Natural killer cell treated with Interleukin-12 subunit alpha and Interleukin-12 subunit beta and Interleukin-15 and Interleukin-18, amount 100 ng/mL, for 72 hours (primary cell): ENCODE results near the gene AKR1C8. TPM values are rescaled to one million over a fixed set of nuclear protein-coding genes. Genes with fewer than 3 reads are reported as not detected.
"Not testable (repeated sequence)": the region's sequence is repeated elsewhere in the genome, so short reads cannot be mapped to it uniquely, and the experiment has no call there.

Experiments
- ATAC-seq, 2 donors: fragments of 150-1000 bp; cut with Tn5 transposase in 1 of 2; sonication (Bioruptor Pico), chemical (Tn5 transposase) in 1 of 2; 2 replicates each; pipeline ENCODE4 v1.10.0; 2021
- DNase-seq: peaks from one replicate; pipeline ENCODE4 v3.0.0; 2022; ENCODE audit warnings: low spot score
- H3K27ac Mint-ChIP-seq, 2 donors: 1 replicate in 1 of 2; 2 replicates in 1 of 2; pipeline ENCODE4 v1.8.0; 2022; ENCODE audit warnings: mixed read lengths in 2 of 2, mild to moderate bottlenecking in 1 of 2, moderate library complexity in 1 of 2
- H3K27me3 Mint-ChIP-seq, 2 donors: 1 replicate in 1 of 2; 2 replicates in 1 of 2; pipeline ENCODE4 v1.8.0; 2022; ENCODE audit warnings: mixed read lengths in 2 of 2
- H3K36me3 Mint-ChIP-seq: one replicate; pipeline ENCODE4 v1.8.0; 2022; ENCODE audit warnings: mixed read lengths
- H3K4me1 Mint-ChIP-seq, 2 donors: 1 replicate in 1 of 2; 2 replicates in 1 of 2; pipeline ENCODE4 v1.8.0; 2022; ENCODE audit warnings: low read depth in 2 of 2, mixed read lengths in 2 of 2, mild to moderate bottlenecking in 1 of 2
- H3K4me3 Mint-ChIP-seq: one replicate; pipeline ENCODE4 v1.8.0; 2022; ENCODE audit warnings: mixed read lengths
- H3K9me3 Mint-ChIP-seq: 2 replicates; pipeline ENCODE4 v1.8.0; 2022; ENCODE audit warnings: mixed read lengths
- total RNA-seq, 2 donors: library from RNA; stranded (reverse); gene quantifications; one replicate each; pipeline ENCODE4 v1.2.3, GENCODE V29; 2022

The AKR1C8 gene
- total RNA-seq, 2 donors from 2014 or later = 0.38 to 1.3 TPM

- H3K4me1 Mint-ChIP-seq = no peaks in the 10 kb centered on the region
- ATAC-seq = no peak
- H3K36me3 Mint-ChIP-seq = no peaks in the 10 kb centered on the region
- H3K9me3 Mint-ChIP-seq = no peaks in the 10 kb centered on the region
- no peak for DNase-seq
- H3K27me3 Mint-ChIP-seq = no peaks in the 10 kb centered on the region
- no peak within 1 kb of the TSS for H3K27ac Mint-ChIP-seq
- H3K4me3 Mint-ChIP-seq = no peak within 1 kb of the TSS
Measured at GRCh38 chr10:5196702-5197113, 11.8 kb upstream of the AKR1C8 start, which contains the start of gene AKR1C4. Gene AKR1C4 (plus strand): TSS chr10:5196837. CDS start chr10:5196868, 31 bp downstream.

GRCh38 chr10:5195727-5196374 lies 10.9 kb upstream of the AKR1C8 start:
- DNase-seq = no peak
- H3K9me3 Mint-ChIP-seq = no peaks in the 10 kb centered on the region
- H3K36me3 Mint-ChIP-seq = no peaks in the 10 kb centered on the region
- no peak overlapping the region for H3K4me3 Mint-ChIP-seq
- H3K27ac Mint-ChIP-seq = no peak overlapping the region
- H3K4me1 Mint-ChIP-seq = no peaks in the 10 kb centered on the region
- H3K27me3 Mint-ChIP-seq = no peaks in the 10 kb centered on the region
- ATAC-seq = no peak

- ATAC-seq = no peak
- H3K9me3 Mint-ChIP-seq = no peaks in the 10 kb centered on the region
- no peaks in the 10 kb centered on the region for H3K27me3 Mint-ChIP-seq
- no peak overlapping the region for H3K4me3 Mint-ChIP-seq
- H3K27ac Mint-ChIP-seq = no peak overlapping the region
- DNase-seq = no peak
- H3K4me1 Mint-ChIP-seq = no peaks in the 10 kb centered on the region
- no peaks in the 10 kb centered on the region for H3K36me3 Mint-ChIP-seq
Measured at GRCh38 chr10:5194431-5194830, 9.5 kb upstream of the AKR1C8 start.

GRCh38 chr10:5188358-5188757 lies 3.4 kb upstream of the AKR1C8 start:
- Mint-ChIP-seq H3K9me3 (no peaks in the 10 kb centered on the region), H3K36me3 (peaks cover 3% of the 10 kb centered on the region), H3K4me1 (no peaks in the 10 kb centered on the region), H3K27me3 (no peaks in the 10 kb centered on the region), H3K27ac (no peak overlapping the region), H3K4me3 (no peak overlapping the region)
- ATAC-seq = no peak
- no peak for DNase-seq

GRCh38 chr10:5187867-5188266 lies 2.9 kb upstream of the AKR1C8 start:
- Mint-ChIP-seq H3K4me3 (no peak overlapping the region), H3K9me3 (no peaks in the 10 kb centered on the region), H3K36me3 (peaks cover 6% of the 10 kb centered on the region), H3K27ac (no peak overlapping the region), H3K27me3 (no peaks in the 10 kb centered on the region), H3K4me1 (no peaks in the 10 kb centered on the region)
- DNase-seq = no peak
- ATAC-seq = no peak

GRCh38 chr10:5183923-5184322 lies 1.0 kb downstream of the AKR1C8 start:
- H3K9me3 Mint-ChIP-seq = peaks cover 3% of the 10 kb centered on the region
- no peaks in the 10 kb centered on the region for H3K4me1 Mint-ChIP-seq
- ATAC-seq = no peak
- no peak for DNase-seq
- peaks cover 13% of the 10 kb centered on the region for H3K36me3 Mint-ChIP-seq
- H3K27me3 Mint-ChIP-seq = peaks cover 0 to 6% of the 10 kb centered on the region in 2 donors
- no peak overlapping the region for H3K4me3 Mint-ChIP-seq
- no peak overlapping the region for H3K27ac Mint-ChIP-seq

GRCh38 chr10:5180503-5180902 lies 4.4 kb downstream of the AKR1C8 start:
- H3K27me3 Mint-ChIP-seq, H3K27ac Mint-ChIP-seq, ATAC-seq, H3K4me1 Mint-ChIP-seq, H3K4me3 Mint-ChIP-seq, H3K9me3 Mint-ChIP-seq, DNase-seq: not testable (repeated sequence)
- peaks cover 23% of the 10 kb centered on the region for H3K36me3 Mint-ChIP-seq

- H3K4me3 Mint-ChIP-seq, DNase-seq, H3K27ac Mint-ChIP-seq, H3K9me3 Mint-ChIP-seq, H3K4me1 Mint-ChIP-seq, H3K27me3 Mint-ChIP-seq, ATAC-seq: not testable (repeated sequence)
- peaks cover 17% of the 10 kb centered on the region for H3K36me3 Mint-ChIP-seq
Measured at GRCh38 chr10:5175581-5175980, 9.4 kb downstream of the AKR1C8 start.

GRCh38 chr10:5168897-5169420 lies 16.0 kb downstream of the AKR1C8 start:
- Mint-ChIP-seq H3K36me3 (peaks cover 41% of the 10 kb centered on the region), H3K27ac (peak overlapping the region; percentile 7 to 30), H3K27me3 (no peaks in the 10 kb centered on the region), H3K9me3 (peaks cover 14% of the 10 kb centered on the region), H3K4me3 (peak overlapping the region; percentile 23), H3K4me1 (peaks cover 0 to 5% of the 10 kb centered on the region in 2 donors)
- ATAC-seq = peak in 1 of 2 donors; percentile 43
- DNase-seq = no peak

- no peak overlapping the region for H3K27ac Mint-ChIP-seq
- H3K4me3 Mint-ChIP-seq = no peak overlapping the region
- peaks cover 18% of the 10 kb centered on the region for H3K9me3 Mint-ChIP-seq
- peaks cover 54% of the 10 kb centered on the region for H3K36me3 Mint-ChIP-seq
- ATAC-seq = no peak
- H3K4me1 Mint-ChIP-seq = peaks cover 0 to 5% of the 10 kb centered on the region in 2 donors
- DNase-seq = no peak
- H3K27me3 Mint-ChIP-seq = no peaks in the 10 kb centered on the region
Measured at GRCh38 chr10:5165738-5166137, 19.2 kb downstream of the AKR1C8 start.

- Mint-ChIP-seq H3K4me3 (no peak overlapping the region), H3K27ac (no peak overlapping the region), H3K36me3 (peaks cover 47% of the 10 kb centered on the region), H3K4me1 (peaks cover 0 to 4% of the 10 kb centered on the region in 2 donors), H3K9me3 (peaks cover 17% of the 10 kb centered on the region), H3K27me3 (no peaks in the 10 kb centered on the region)
- DNase-seq (no peak), ATAC-seq (no peak)
Measured at GRCh38 chr10:5163487-5163886, 21.5 kb downstream of the AKR1C8 start.

- Mint-ChIP-seq H3K27ac (no peak overlapping the region), H3K36me3 (peaks cover 14% of the 10 kb centered on the region), H3K9me3 (peaks cover 5% of the 10 kb centered on the region), H3K4me1 (no peaks in the 10 kb centered on the region), H3K4me3 (no peak overlapping the region), H3K27me3 (no peaks in the 10 kb centered on the region)
- DNase-seq = no peak
- ATAC-seq = no peak
Measured at GRCh38 chr10:5159126-5159525, 25.8 kb downstream of the AKR1C8 start.

- H3K36me3 Mint-ChIP-seq = no peaks in the 10 kb centered on the region
- H3K27ac Mint-ChIP-seq = no peak overlapping the region
- ATAC-seq = no peak
- no peaks in the 10 kb centered on the region for H3K4me1 Mint-ChIP-seq
- no peaks in the 10 kb centered on the region for H3K9me3 Mint-ChIP-seq
- no peak for DNase-seq
- H3K27me3 Mint-ChIP-seq = no peaks in the 10 kb centered on the region
- H3K4me3 Mint-ChIP-seq = no peak overlapping the region
Measured at GRCh38 chr10:5157501-5157900, 27.4 kb downstream of the AKR1C8 start.

GRCh38 chr10:5155951-5156350 lies 29.0 kb downstream of the AKR1C8 start:
- no peak overlapping the region for H3K27ac Mint-ChIP-seq

GRCh38 chr10:5151076-5151475 lies 33.9 kb downstream of the AKR1C8 start:
- Mint-ChIP-seq H3K4me1 (peaks cover 0 to 2% of the 10 kb centered on the region in 2 donors), H3K9me3 (peaks cover 4% of the 10 kb centered on the region), H3K27ac (no peak overlapping the region), H3K4me3 (no peak overlapping the region), H3K27me3 (no peaks in the 10 kb centered on the region), H3K36me3 (no peaks in the 10 kb centered on the region)
- DNase-seq (no peak), ATAC-seq (no peak)

More at GRCh38 chr10:5155951-5156350, 29.0 kb downstream of the AKR1C8 start:
- ATAC-seq (no peak), DNase-seq (no peak)
- Mint-ChIP-seq H3K36me3 (no peaks in the 10 kb centered on the region), H3K27me3 (no peaks in the 10 kb centered on the region), H3K9me3 (no peaks in the 10 kb centered on the region), H3K4me3 (no peak overlapping the region), H3K4me1 (no peaks in the 10 kb centered on the region)
